Measurements from ENCODE around the gene IGFBP1. TPM values are rescaled to one million over a fixed set of nuclear protein-coding genes. Genes with fewer than 3 reads are reported as not detected.

IGFBP1 gene
- total and polyA plus RNA-seq, 8 donors, result 0.55 TPM; not detected in 7

GRCh38 chr7:45881759-45882464, 6.4 kb upstream of the IGFBP1 start:
- Histone ChIP-seq H3K27me3 (peaks cover 0 to 38% (median 3%) of the 10 kb centered on the region in 3 donors), H3K36me3 (no peaks in the 10 kb centered on the region), H3K9me3 (peaks cover 0 to 21% (median 17%) of the 10 kb centered on the region in 4 donors), H3K4me3 (no peak overlapping the region), H3K27ac (no peak overlapping the region), H3K4me1 (no peaks in the 10 kb centered on the region)
- intact Hi-C loops (cut with DNase I; ENCODE audit: low total_unique reads), result no loop called here
- 59 to 70% (median 68%) methylated on average over 12 of the region's 12 CpGs for WGBS, 5 donors
- no peak for DNase-seq
- TF ChIP-seq CTCF (IDR thresholded peaks at IDR 0.05), result no peak
- no peak for TF ChIP-seq EP300 (IDR thresholded peaks at IDR 0.05)
- no peak for TF ChIP-seq POLR2A (IDR thresholded peaks at IDR 0.05)
- TF ChIP-seq POLR2AphosphoS5 (IDR thresholded peaks at IDR 0.05), result no peak

- Histone ChIP-seq H3K27ac (no peak overlapping the region), H3K36me3 (no peaks in the 10 kb centered on the region), H3K4me1 (no peaks in the 10 kb centered on the region), H3K9me3 (peaks cover 0 to 21% (median 17%) of the 10 kb centered on the region in 4 donors), H3K4me3 (no peak overlapping the region), H3K27me3 (peaks cover 0 to 43% (median 8%) of the 10 kb centered on the region in 3 donors)
- no peak for TF ChIP-seq POLR2AphosphoS5 (IDR thresholded peaks at IDR 0.05)
- no peak for TF ChIP-seq POLR2A (IDR thresholded peaks at IDR 0.05)
- TF ChIP-seq EP300 (IDR thresholded peaks at IDR 0.05), result no peak
- TF ChIP-seq CTCF (IDR thresholded peaks at IDR 0.05), result no peak
- DNase-seq, result no peak
- intact Hi-C loops (cut with DNase I; ENCODE audit: low total_unique reads), result no loop called here
- 56 to 64% (median 59%) methylated on average over 5 of the region's 5 CpGs for WGBS, 5 donors
Measured at GRCh38 chr7:45882465-45882810, 5.8 kb upstream of the IGFBP1 start.

GRCh38 chr7:45884136-45884535, 4.2 kb upstream of the IGFBP1 start:
- no peaks in the 10 kb centered on the region for H3K36me3 ChIP-seq
- H3K27me3 ChIP-seq, result peaks cover 8 to 60% (median 25%) of the 10 kb centered on the region in 3 donors
- peaks cover 9 to 13% (median 11%) of the 10 kb centered on the region in 4 donors for H3K4me1 ChIP-seq
- DNase-seq, result no peak
- 81 to 88% (median 84%) methylated on average over 4 of the region's 4 CpGs for WGBS, 5 donors
- intact Hi-C loops (cut with DNase I; ENCODE audit: low total_unique reads), result no loop called here
- no peak overlapping the region for H3K27ac ChIP-seq
- no peak overlapping the region for H3K4me3 ChIP-seq
- H3K9me3 ChIP-seq, result peaks cover 0 to 6% (median 2%) of the 10 kb centered on the region in 4 donors
- TF ChIP-seq EP300 (IDR thresholded peaks at IDR 0.05), result no peak
- TF ChIP-seq POLR2AphosphoS5 (IDR thresholded peaks at IDR 0.05), result no peak
- no peak for TF ChIP-seq POLR2A (IDR thresholded peaks at IDR 0.05)
- no peak for TF ChIP-seq CTCF (IDR thresholded peaks at IDR 0.05)

- Histone ChIP-seq H3K27ac (no peak overlapping the region), H3K27me3 (peaks cover 8 to 73% (median 35%) of the 10 kb centered on the region in 3 donors), H3K36me3 (no peaks in the 10 kb centered on the region), H3K4me3 (no peak overlapping the region), H3K9me3 (no peaks in the 10 kb centered on the region), H3K4me1 (peaks cover 9 to 16% (median 11%) of the 10 kb centered on the region in 4 donors)
- WGBS, 5 donors, result 43 to 56% (median 51%) methylated on average over 7 of the region's 7 CpGs
- DNase-seq, result no peak
- intact Hi-C loops (cut with DNase I; ENCODE audit: low total_unique reads), result no loop called here
- TF ChIP-seq POLR2A (IDR thresholded peaks at IDR 0.05) (no peak), CTCF (IDR thresholded peaks at IDR 0.05) (no peak), EP300 (IDR thresholded peaks at IDR 0.05) (no peak), POLR2AphosphoS5 (IDR thresholded peaks at IDR 0.05) (no peak)
Measured at GRCh38 chr7:45885264-45885882, 2.9 kb upstream of the IGFBP1 start.

Measured in stomach (tissue), 9 donors.